GM18505 (cell line): Measurements from ENCODE around the gene THRA.
A peak's percentile ranks its signal among the peaks of the same experiment; 100 is the strongest.
"Not testable (repeated sequence)": the region's sequence is repeated elsewhere in the genome, so short reads cannot be mapped to it uniquely, and the experiment has no call there.

Experiments used
- ATAC-seq: cut with Tn5 transposase; IDR thresholded peaks from one replicate; pipeline ENCODE4 v1.9.1; 2021; ENCODE audit not compliant: unreplicated experiment
- POLR2A ChIP-seq: IDR thresholded peaks from 4 replicates; pipeline ENCODE4 v1.6.1; 2011; ENCODE audit warnings: borderline replicate concordance; ENCODE audit not compliant: insufficient read depth, insufficient read length; ENCODE audit errors: extremely low read depth

THRA gene

DNA sequence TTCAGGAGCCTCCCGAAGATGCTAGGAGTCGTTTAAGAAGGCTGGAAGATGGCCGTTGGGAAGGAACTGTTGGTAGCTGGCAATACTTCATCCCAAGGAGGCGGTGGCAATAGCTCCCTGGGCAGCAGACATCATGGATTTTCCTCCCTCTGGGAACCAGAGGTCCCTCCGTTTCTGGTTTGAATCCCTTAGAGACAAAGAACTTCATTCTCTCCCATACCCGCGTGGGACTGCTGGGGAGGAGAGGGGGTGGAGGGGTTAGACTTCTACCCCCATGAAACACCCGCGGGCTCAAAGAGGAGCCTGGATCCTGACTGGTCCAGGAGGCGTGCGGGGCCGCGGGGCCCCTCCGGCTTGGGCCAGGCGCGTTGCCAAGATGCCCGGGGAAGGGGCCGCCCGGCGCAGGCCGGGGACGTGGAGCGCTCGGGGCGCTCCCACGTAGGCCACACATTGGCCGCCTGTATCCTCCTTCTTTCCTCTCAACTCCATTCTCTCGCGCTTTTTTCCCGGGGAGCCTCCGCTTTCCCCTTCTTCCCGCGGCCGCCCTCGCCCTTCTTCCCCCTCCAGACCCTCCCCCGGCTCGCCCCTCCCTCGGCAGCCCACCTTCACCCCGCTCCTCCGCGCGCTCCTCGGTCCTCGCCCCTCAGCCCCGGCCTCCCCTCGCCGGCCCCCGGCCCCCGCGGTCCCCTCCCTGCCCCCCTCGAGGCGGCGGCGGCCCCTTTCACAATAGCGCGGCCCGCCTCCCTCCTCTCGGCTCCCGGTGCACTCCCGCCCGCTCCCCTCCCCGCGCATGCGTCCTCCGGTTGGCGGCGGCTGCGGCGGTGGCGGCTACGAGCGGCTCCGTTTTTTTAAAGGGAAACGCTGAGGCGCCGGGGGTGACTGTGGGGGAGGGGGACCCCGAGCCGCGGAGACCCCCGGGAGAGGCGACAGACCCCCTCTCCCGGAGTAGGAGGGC lies 58.7 kb downstream of the THRA start, which contains the start of gene MSL1:
Gene MSL1 (plus strand): TSS at position 791 of the 955 bp plus-strand sequence. CDS start 642 bp downstream, outside the sequence.
- ATAC-seq, result peak; percentile 62
- peak; percentile 52 for TF ChIP-seq POLR2A

DNA sequence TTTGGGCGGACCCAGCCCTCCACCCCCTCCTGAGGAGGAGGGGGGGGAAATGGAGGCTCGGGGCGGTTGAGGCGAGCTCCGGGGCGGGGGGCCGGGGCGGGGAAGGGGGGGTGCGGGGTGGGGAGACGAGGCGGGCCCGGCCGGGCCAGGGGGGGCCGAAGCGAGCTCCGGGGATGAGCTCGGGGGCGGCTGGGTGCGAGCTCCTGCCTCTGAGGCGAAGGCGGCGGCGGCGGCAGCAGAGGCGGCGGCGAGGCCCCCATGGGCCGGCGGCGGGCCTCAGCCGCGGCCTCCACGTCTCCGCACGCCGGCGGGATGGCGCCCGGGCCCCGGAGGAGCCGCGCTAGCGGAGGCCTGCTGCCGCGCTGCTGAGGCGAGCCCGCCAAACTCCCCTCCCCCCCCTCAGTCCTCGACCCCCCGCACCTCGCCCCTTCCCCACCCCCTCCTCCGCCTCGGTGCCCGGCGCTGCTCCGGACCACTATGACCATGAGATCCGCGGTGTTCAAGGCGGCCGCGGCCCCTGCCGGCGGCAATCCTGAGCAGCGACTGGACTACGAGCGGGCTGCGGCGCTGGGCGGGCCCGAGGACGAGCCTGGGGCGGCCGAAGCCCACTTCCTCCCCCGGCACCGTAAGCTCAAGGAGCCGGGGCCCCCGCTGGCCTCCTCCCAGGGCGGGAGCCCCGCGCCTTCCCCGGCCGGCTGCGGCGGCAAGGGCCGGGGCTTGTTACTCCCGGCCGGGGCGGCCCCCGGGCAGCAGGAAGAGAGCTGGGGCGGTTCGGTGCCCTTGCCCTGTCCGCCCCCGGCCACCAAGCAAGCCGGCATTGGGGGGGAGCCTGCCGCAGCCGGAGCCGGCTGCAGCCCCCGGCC lies 59.6 kb downstream of the THRA start:
- peak; percentile 30 for ATAC-seq
- TF ChIP-seq POLR2A, result no peak

DNA sequence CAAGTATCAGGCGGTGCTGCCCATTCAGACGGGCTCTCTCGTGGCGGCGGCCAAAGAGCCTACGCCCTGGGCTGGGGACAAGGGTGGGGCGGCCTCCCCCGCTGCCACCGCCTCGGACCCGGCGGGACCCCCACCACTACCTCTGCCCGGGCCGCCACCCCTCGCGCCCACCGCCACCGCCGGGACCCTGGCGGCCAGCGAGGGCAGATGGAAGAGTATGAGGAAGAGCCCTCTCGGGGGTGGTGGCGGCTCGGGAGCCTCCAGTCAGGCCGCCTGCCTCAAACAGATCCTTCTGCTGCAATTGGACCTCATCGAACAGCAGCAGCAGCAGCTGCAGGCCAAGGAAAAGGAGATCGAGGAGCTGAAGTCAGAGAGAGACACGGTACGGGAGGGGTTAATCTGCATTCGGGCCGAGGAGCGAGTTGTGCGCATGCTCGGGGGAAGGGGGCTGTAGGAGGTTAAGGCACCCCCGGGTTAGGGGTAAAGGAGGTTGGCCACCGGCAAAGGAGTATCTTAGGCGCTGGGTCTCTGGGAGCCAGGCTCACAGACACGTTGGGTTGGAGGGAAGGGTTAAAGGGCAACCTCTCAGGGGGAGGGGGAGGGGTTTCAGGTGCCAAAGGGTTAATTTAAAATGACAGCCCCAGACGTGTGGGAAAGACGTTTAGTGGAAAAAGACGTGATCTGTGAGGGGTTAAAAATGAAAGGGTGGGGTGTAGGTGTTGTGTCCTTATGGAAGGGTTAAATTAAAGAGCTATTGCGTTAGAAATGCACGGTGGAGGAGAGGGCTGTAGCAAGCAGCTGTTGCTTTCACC lies 60.4 kb downstream of the THRA start:
- no peak for TF ChIP-seq POLR2A
- ATAC-seq, result peak; percentile 22

DNA sequence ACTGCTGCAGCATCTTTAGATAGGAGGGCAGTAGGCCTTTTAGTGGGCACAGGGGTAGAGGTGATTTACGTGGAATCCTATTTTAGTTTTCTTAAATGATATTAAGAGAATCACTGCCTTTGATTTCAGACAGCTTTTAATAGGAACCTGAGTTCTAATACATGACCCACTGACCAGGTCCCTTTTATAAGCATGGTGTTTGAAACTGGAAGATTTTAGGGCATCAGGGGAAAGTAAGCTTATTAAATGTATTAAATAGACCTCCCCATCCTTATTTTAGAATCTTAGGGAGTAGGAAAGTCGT lies 61.0 kb downstream of the THRA start:
- TF ChIP-seq POLR2A, result no peak
- ATAC-seq, result no peak

DNA sequence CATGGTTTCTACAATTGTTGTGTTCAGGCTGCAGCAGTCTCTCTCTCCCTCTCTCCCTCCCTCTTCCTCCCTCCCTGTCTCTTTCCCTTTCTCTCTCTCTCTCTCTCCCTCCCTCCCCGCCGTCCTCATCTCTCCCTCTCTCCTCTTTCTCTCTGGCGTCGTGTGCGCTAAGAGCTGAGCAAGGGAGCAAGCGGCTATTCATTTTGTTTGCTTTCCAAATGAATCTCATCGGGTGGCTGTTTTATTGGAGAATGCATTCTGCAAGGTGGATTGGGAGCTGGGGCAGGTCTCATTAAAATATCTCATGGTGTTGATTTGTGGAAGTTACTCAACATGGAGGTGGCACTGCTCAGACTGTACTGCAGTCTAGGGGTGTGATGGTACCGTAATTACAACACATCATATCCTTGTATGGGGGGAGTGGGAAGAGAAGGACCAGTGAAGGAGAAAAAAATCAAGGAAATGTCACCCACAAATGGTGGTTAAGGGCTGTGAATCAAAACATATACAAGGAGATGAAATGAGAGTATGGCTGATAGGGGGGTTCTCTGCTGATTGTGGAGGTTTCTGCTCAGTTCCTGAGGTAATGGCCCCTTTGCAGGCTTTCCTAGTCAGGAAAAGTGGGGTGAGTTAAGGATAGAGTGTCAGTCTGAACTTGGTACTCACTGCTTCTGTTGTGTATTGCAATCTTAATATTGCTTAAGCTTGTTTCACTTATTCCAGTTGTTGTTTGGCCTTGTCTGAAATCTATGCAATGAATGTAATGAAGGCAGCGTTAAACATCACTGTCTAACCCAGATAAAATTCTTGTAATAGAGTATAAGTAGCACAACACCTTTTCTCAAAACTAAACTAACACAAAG lies 61.7 kb downstream of the THRA start:
- TF ChIP-seq POLR2A, result no peak
- ATAC-seq, result no peak

DNA sequence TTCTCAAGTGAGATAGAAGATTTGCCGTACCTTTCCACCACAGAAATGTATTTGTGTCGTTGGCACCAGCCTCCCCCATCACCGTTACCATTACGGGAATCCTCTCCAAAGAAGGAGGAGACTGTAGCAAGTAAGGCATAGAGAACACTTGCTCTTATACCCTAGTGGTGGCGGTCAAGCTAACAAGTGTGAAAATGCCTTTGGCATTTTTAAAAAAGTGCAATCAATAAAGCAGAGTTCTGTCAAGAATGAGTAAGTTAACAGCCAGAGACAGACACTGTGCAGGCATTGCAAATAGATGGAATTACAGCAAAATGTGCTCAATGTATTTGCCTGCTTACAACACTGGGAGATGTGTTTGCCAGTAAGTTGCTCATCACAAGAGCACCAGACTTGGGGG lies 66.7 kb downstream of the THRA start:
- no peak for ATAC-seq
- no peak for TF ChIP-seq POLR2A

DNA sequence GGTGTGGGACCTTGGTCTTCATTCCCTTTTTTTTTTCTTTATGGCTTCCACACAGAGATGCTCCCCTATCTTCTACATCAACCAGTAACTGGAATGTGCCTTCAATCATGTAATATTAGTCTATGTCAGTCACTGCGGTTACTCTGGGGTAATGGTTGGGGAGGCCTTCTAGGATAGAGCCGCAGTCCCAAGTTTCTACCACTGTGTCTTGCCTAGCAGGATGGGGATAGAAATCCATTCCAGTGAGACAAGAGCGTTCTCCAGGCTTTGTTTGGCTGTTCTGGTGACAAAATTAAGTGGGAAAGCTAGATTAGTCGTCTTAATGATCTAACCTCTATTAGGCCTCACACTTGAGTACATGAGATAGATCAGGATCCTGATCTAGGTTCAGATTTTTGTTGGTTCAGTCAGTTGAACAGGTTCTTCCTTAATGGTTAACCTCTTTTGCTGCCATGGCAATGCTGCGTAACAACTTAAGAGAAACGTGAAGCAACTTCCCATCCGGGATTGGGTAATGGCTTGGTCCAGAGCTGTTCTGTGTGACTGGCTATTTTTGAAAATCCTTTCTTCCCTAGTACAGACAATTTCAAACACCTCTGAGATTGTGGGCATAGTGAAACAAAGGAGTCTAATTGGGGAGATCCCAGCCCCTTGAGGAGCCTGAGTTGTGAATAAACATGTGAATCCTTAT lies 67.7 kb downstream of the THRA start:
- no peak for ATAC-seq
- TF ChIP-seq POLR2A, result no peak

DNA sequence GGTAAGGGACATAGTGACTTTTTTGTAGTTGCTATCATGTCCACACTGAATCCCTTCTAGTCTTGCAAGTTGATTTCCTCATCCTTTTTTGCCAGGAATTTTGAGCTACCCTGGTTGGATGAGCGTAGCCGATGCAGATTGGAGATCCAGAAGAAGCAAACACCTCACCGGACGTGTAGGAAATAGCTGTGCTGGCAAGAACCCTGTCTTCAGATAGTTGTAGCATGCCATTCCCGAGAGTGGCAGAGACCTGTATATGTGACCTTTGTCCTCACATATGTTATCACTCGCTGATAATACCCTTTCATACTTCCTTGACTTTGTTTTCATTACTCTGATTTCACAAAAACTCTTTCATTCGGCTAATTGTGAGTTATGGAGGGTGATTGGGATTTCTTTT lies 71.4 kb downstream of the THRA start:
- no peak for ATAC-seq
- TF ChIP-seq POLR2A, result no peak

DNA sequence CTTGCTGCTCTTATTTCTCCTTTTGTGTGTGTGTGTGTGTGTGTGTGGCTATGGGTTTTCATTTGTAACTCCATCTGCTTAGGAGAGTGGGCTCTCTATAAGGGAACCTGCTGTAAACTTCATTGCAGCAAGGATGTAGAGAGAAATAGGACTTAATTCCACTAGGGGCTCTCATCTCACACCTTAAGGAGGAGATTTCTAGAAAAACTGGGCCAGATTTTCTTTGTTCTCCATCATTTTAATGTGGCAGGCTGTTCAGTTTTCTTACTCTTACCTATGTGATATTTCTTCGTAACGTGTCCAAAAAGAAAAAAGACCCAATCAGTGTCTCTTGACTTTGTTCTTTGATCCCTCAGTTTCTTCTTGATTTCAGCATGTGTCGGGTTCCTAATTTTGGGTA lies 73.1 kb downstream of the THRA start:
- TF ChIP-seq POLR2A, result no peak

DNA sequence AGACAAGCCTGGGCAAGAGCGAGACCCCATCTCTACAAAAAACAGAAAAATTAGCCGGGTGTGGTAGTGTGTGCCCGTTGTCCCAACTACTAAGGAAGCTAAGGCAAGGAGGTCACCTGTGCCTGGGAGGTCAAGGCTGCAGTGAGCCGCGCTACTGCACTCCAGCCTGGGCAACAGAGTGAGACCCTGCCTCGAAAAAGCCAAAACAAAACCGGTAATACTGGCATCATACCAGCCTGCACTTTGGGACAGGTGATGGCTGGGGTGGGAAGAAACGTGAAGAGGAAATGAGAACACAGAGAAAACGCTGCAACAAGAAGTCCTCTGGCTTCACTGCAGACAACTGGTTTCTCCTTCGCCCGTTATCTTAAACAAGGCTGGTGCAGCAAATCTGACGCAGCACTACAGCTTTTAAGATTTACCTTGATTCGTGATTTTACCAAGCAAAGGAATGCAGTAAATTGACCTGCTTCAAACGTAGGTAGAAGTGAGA lies 76.8 kb downstream of the THRA start:
- TF ChIP-seq POLR2A, result no peak
- peak; percentile 18 for ATAC-seq

More for the DNA sequence above, 73.1 kb downstream of the THRA start:
- no peak for ATAC-seq

DNA sequence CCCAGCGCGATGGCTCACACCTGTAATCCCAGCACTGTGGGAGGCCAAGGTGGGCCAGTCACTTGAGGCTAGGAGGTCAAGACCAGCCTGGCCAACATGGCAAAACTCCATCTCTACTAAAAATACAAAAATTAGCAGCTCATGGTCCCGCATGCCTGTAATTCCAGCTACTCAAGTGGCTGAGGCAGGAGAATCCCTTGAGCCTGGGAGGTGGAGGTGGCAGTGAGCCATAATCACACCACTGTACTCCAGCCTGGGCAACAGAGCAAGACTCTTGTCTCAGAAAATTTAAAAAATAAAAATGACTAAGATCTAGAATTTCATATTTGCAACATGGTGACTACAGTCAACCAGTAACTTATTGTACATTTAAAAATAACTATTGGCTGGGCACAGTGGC lies 80.4 kb downstream of the THRA start:
- not testable (repeated sequence) for ATAC-seq
